ENCODE data around the gene LRRC56. TPM values are rescaled to one million over a fixed set of nuclear protein-coding genes. Genes with fewer than 3 reads are reported as not detected.

The LRRC56 gene
- total and polyA plus RNA-seq, 2 experiments from 2014 or later, result 0.73 to 0.87 TPM

DNA sequence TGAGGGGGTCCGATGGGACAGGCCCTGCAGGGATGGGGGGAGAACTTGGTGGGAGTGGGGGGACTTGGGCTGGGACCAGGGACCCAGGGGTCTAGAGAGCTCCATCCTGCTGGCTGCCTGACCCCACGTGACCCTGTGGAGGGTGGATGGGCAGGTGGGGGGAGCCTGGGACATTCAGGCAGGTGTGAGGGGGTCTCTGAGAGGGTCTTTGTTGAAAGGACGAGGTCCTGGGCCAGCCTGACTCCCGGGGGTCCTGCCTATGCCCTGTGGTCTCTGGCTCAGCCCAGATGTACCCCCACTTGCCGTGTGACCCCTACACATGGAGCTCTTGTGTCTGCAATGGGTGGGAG lies 7.5 kb downstream of the LRRC56 start:
- Histone ChIP-seq H3K27me3 (ENCODE audit: insufficient read depth) (no peaks in the 10 kb centered on the region), H3K36me3 (ENCODE audit: insufficient read depth) (no peaks in the 10 kb centered on the region), H3K4me3 (no peak overlapping the region), H3K4me2 (no peak overlapping the region), H3K9me2 (ENCODE audit: insufficient read depth) (no peaks in the 10 kb centered on the region), H2AFZ (no peak overlapping the region), H3K4me1 (ENCODE audit: insufficient read depth) (no peaks in the 10 kb centered on the region), H3K79me2 (replicated peaks; ENCODE audit: insufficient read depth) (no peaks in the 10 kb centered on the region), H3K27ac (ENCODE audit: low read depth) (no peak overlapping the region), H3F3A (replicated peaks; ENCODE audit: low read depth) (no peaks in the 10 kb centered on the region), H4K20me1 (replicated peaks; ENCODE audit: insufficient read depth) (no peaks in the 10 kb centered on the region)
- DNase-seq (ENCODE audit: low spot score) (no peak), ATAC-seq (no peak)
- peaks cover 3% of the 10 kb centered on the region; the same call in 2 of the 3 replicates for H3K36me3 Mint-ChIP-seq (ENCODE audit: low read depth)
- H3K9me3 Mint-ChIP-seq, result no peaks in the 10 kb centered on the region
- H3K27ac Mint-ChIP-seq, result no peak overlapping the region
- H3K4me3 Mint-ChIP-seq, result no peak overlapping the region
- no peak for TF ChIP-seq STAT1 (IDR thresholded peaks at IDR 0.05; ENCODE audit: unreplicated experiment)
- TF ChIP-seq, protein P1, sequence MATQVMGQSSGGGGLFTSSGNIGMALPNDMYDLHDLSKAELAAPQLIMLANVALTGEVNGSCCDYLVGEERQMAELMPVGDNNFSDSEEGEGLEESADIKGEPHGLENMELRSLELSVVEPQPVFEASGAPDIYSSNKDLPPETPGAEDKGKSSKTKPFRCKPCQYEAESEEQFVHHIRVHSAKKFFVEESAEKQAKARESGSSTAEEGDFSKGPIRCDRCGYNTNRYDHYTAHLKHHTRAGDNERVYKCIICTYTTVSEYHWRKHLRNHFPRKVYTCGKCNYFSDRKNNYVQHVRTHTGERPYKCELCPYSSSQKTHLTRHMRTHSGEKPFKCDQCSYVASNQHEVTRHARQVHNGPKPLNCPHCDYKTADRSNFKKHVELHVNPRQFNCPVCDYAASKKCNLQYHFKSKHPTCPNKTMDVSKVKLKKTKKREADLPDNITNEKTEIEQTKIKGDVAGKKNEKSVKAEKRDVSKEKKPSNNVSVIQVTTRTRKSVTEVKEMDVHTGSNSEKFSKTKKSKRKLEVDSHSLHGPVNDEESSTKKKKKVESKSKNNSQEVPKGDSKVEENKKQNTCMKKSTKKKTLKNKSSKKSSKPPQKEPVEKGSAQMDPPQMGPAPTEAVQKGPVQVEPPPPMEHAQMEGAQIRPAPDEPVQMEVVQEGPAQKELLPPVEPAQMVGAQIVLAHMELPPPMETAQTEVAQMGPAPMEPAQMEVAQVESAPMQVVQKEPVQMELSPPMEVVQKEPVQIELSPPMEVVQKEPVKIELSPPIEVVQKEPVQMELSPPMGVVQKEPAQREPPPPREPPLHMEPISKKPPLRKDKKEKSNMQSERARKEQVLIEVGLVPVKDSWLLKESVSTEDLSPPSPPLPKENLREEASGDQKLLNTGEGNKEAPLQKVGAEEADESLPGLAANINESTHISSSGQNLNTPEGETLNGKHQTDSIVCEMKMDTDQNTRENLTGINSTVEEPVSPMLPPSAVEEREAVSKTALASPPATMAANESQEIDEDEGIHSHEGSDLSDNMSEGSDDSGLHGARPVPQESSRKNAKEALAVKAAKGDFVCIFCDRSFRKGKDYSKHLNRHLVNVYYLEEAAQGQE (IDR thresholded peaks at IDR 0.05; ENCODE audit: unreplicated experiment), result no peak
- no peak for TF ChIP-seq EZH2 (IDR thresholded peaks at IDR 0.05; ENCODE audit: low read depth, unreplicated experiment)
- H3K27me3 Mint-ChIP-seq (ENCODE audit: insufficient read depth, low read depth, poor library complexity), result peaks cover 12% of the 10 kb centered on the region
- H3K4me1 Mint-ChIP-seq, result no peaks in the 10 kb centered on the region; the same call in 2 of the 3 replicates

DNA sequence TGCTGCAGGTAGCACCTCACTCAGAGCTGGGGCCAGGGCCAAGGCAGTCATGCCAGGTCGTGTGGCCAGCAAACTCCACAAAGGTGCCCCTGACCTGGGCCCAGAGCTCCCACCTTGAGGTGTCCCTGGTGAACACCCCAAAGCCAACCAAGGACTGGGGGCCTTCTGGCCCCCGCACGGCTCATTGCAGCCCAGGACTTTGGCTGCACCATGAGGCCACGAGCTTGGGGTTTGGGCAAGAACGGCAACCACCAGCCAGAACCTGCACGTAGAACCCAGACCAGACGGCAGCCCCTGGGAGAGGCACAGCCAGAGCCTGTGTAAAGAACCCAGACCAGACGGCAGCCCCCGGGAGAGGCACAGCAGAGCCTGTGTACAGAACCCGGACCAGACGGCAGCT lies 7.8 kb downstream of the LRRC56 start:
- Mint-ChIP-seq H3K9me3 (no peaks in the 10 kb centered on the region), H3K36me3 (ENCODE audit: low read depth) (peaks cover 3% of the 10 kb centered on the region; the same call in 2 of the 3 replicates), H3K4me1 (no peaks in the 10 kb centered on the region; the same call in 2 of the 3 replicates), H3K27ac (no peak overlapping the region), H3K27me3 (ENCODE audit: insufficient read depth, low read depth, poor library complexity) (peaks cover 11% of the 10 kb centered on the region), H3K4me3 (no peak overlapping the region)
- Histone ChIP-seq H3K79me2 (replicated peaks; ENCODE audit: insufficient read depth) (no peaks in the 10 kb centered on the region), H3K4me1 (ENCODE audit: insufficient read depth) (no peaks in the 10 kb centered on the region), H3K27me3 (ENCODE audit: insufficient read depth) (no peaks in the 10 kb centered on the region), H3K9me2 (ENCODE audit: insufficient read depth) (no peaks in the 10 kb centered on the region), H3K27ac (ENCODE audit: low read depth) (no peak overlapping the region), H3F3A (replicated peaks; ENCODE audit: low read depth) (no peaks in the 10 kb centered on the region), H3K4me2 (no peak overlapping the region), H3K4me3 (no peak overlapping the region), H4K20me1 (replicated peaks; ENCODE audit: insufficient read depth) (no peaks in the 10 kb centered on the region), H2AFZ (no peak overlapping the region), H3K36me3 (ENCODE audit: insufficient read depth) (no peaks in the 10 kb centered on the region)
- DNase-seq (ENCODE audit: low spot score) (no peak), ATAC-seq (no peak)
- TF ChIP-seq EZH2 (IDR thresholded peaks at IDR 0.05; ENCODE audit: low read depth, unreplicated experiment) (no peak), ZNF114 (CRISPR knock-in tag; IDR thresholded peaks at IDR 0.05) (no peak), EZH2phosphoT487 (IDR thresholded peaks at IDR 0.05; ENCODE audit: unreplicated experiment) (no peak), STAT1 (IDR thresholded peaks at IDR 0.05; ENCODE audit: unreplicated experiment) (no peak), NANOG (IDR thresholded peaks at IDR 0.05; ENCODE audit: borderline replicate concordance) (no peak), ZNF331 (CRISPR knock-in tag; IDR thresholded peaks at IDR 0.05; ENCODE audit: low read depth) (no peak), POLR2AphosphoS5 (IDR thresholded peaks at IDR 0.05; ENCODE audit: low read depth) (no peak)
- TF ChIP-seq, protein P2, sequence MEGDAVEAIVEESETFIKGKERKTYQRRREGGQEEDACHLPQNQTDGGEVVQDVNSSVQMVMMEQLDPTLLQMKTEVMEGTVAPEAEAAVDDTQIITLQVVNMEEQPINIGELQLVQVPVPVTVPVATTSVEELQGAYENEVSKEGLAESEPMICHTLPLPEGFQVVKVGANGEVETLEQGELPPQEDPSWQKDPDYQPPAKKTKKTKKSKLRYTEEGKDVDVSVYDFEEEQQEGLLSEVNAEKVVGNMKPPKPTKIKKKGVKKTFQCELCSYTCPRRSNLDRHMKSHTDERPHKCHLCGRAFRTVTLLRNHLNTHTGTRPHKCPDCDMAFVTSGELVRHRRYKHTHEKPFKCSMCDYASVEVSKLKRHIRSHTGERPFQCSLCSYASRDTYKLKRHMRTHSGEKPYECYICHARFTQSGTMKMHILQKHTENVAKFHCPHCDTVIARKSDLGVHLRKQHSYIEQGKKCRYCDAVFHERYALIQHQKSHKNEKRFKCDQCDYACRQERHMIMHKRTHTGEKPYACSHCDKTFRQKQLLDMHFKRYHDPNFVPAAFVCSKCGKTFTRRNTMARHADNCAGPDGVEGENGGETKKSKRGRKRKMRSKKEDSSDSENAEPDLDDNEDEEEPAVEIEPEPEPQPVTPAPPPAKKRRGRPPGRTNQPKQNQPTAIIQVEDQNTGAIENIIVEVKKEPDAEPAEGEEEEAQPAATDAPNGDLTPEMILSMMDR (conservative IDR thresholded peaks at IDR 0.05; ENCODE audit: low read depth in 2 of 2), result no peak
- TF ChIP-seq, protein P3, sequence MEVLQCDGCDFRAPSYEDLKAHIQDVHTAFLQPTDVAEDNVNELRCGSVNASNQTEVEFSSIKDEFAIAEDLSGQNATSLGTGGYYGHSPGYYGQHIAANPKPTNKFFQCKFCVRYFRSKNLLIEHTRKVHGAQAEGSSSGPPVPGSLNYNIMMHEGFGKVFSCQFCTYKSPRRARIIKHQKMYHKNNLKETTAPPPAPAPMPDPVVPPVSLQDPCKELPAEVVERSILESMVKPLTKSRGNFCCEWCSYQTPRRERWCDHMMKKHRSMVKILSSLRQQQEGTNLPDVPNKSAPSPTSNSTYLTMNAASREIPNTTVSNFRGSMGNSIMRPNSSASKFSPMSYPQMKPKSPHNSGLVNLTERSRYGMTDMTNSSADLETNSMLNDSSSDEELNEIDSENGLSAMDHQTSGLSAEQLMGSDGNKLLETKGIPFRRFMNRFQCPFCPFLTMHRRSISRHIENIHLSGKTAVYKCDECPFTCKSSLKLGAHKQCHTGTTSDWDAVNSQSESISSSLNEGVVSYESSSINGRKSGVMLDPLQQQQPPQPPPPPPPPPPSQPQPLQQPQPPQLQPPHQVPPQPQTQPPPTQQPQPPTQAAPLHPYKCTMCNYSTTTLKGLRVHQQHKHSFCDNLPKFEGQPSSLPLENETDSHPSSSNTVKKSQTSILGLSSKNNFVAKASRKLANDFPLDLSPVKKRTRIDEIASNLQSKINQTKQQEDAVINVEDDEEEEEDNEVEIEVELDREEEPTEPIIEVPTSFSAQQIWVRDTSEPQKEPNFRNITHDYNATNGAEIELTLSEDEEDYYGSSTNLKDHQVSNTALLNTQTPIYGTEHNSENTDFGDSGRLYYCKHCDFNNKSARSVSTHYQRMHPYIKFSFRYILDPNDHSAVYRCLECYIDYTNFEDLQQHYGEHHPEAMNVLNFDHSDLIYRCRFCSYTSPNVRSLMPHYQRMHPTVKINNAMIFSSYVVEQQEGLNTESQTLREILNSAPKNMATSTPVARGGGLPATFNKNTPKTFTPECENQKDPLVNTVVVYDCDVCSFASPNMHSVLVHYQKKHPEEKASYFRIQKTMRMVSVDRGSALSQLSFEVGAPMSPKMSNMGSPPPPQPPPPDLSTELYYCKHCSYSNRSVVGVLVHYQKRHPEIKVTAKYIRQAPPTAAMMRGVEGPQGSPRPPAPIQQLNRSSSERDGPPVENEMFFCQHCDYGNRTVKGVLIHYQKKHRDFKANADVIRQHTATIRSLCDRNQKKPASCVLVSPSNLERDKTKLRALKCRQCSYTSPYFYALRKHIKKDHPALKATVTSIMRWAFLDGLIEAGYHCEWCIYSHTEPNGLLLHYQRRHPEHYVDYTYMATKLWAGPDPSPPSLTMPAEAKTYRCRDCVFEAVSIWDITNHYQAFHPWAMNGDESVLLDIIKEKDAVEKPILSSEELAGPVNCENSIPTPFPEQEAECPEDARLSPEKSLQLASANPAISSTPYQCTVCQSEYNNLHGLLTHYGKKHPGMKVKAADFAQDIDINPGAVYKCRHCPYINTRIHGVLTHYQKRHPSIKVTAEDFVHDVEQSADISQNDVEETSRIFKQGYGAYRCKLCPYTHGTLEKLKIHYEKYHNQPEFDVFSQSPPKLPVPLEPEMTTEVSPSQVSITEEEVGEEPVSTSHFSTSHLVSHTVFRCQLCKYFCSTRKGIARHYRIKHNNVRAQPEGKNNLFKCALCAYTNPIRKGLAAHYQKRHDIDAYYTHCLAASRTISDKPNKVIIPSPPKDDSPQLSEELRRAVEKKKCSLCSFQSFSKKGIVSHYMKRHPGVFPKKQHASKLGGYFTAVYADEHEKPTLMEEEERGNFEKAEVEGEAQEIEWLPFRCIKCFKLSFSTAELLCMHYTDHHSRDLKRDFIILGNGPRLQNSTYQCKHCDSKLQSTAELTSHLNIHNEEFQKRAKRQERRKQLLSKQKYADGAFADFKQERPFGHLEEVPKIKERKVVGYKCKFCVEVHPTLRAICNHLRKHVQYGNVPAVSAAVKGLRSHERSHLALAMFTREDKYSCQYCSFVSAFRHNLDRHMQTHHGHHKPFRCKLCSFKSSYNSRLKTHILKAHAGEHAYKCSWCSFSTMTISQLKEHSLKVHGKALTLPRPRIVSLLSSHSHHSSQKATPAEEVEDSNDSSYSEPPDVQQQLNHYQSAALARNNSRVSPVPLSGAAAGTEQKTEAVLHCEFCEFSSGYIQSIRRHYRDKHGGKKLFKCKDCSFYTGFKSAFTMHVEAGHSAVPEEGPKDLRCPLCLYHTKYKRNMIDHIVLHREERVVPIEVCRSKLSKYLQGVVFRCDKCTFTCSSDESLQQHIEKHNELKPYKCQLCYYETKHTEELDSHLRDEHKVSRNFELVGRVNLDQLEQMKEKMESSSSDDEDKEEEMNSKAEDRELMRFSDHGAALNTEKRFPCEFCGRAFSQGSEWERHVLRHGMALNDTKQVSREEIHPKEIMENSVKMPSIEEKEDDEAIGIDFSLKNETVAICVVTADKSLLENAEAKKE (CRISPR knock-in tag; IDR thresholded peaks at IDR 0.05), result no peak

All from GM23338 (cell line).